ENCODE data around the gene DNAJC3. TPM values are rescaled to one million over a fixed set of nuclear protein-coding genes. Genes with fewer than 3 reads are reported as not detected.

The DNAJC3 gene
- total RNA-seq, 4 donors from 2014 or later: 49.1 to 73.3 (median 53.1) TPM

GRCh38 chr13:95793018-95793555 is 116.1 kb downstream of the DNAJC3 start:
- no peaks in the 10 kb centered on the region for H3K27me3 ChIP-seq
- peaks cover 0 to 66% of the 10 kb centered on the region in 2 donors for H3K36me3 ChIP-seq
- no peak for TF ChIP-seq POLR2A (IDR thresholded peaks at IDR 0.05)
- TF ChIP-seq POLR2AphosphoS5 (IDR thresholded peaks at IDR 0.05): no peak
- TF ChIP-seq EP300 (IDR thresholded peaks at IDR 0.05): no peak
- no peak for TF ChIP-seq CTCF (IDR thresholded peaks at IDR 0.05)
- no peak overlapping the region for H3K4me3 ChIP-seq
- WGBS, 2 donors (ENCODE audit: low coverage in 1 of 2): 75 to 96% methylated on average over 2 to 3 of the region's 3 CpGs
- ATAC-seq: no peak
- H3K9me3 ChIP-seq: no peaks in the 10 kb centered on the region
- H3K4me1 ChIP-seq: no peaks in the 10 kb centered on the region
- no peak overlapping the region for H3K27ac ChIP-seq

- Histone ChIP-seq H3K4me3 (no peak overlapping the region), H3K9me3 (no peaks in the 10 kb centered on the region), H3K27ac (no peak overlapping the region), H3K36me3 (peaks cover 0 to 59% of the 10 kb centered on the region in 2 donors), H3K27me3 (no peaks in the 10 kb centered on the region), H3K4me1 (no peaks in the 10 kb centered on the region)
- no peak for TF ChIP-seq POLR2AphosphoS5 (IDR thresholded peaks at IDR 0.05)
- no peak for TF ChIP-seq POLR2A (IDR thresholded peaks at IDR 0.05)
- TF ChIP-seq EP300 (IDR thresholded peaks at IDR 0.05): no peak
- no peak for TF ChIP-seq CTCF (IDR thresholded peaks at IDR 0.05)
- WGBS, 2 donors (ENCODE audit: low coverage in 1 of 2): 68 to 83% methylated on average over 3 of the region's 3 CpGs
- no peak for ATAC-seq
Observed at GRCh38 chr13:95793781-95794180, 116.8 kb downstream of the DNAJC3 start.

GRCh38 chr13:95797016-95797415 is 120.1 kb downstream of the DNAJC3 start:
- H3K4me3 ChIP-seq: no peak overlapping the region
- no peaks in the 10 kb centered on the region for H3K27me3 ChIP-seq
- no peaks in the 10 kb centered on the region for H3K9me3 ChIP-seq
- H3K4me1 ChIP-seq: no peaks in the 10 kb centered on the region
- H3K36me3 ChIP-seq: peaks cover 0 to 30% of the 10 kb centered on the region in 2 donors
- no peak for ATAC-seq
- 78 to 82% methylated on average over 2 of the region's 2 CpGs for WGBS, 2 donors (ENCODE audit: low coverage in 1 of 2)
- no peak for TF ChIP-seq POLR2AphosphoS5 (IDR thresholded peaks at IDR 0.05)
- TF ChIP-seq POLR2A (IDR thresholded peaks at IDR 0.05): no peak
- TF ChIP-seq CTCF (IDR thresholded peaks at IDR 0.05): no peak
- no peak for TF ChIP-seq EP300 (IDR thresholded peaks at IDR 0.05)
- H3K27ac ChIP-seq: no peak overlapping the region

GRCh38 chr13:95800436-95800835 is 123.5 kb downstream of the DNAJC3 start:
- no peak overlapping the region for H3K27ac ChIP-seq
- peaks cover 0 to 11% of the 10 kb centered on the region in 2 donors for H3K36me3 ChIP-seq
- H3K4me3 ChIP-seq: no peak overlapping the region
- no peaks in the 10 kb centered on the region for H3K9me3 ChIP-seq
- 43 to 80% methylated on average over 1 of the region's 1 CpG for WGBS, 2 donors (ENCODE audit: low coverage in 1 of 2)
- H3K4me1 ChIP-seq: no peaks in the 10 kb centered on the region
- no peaks in the 10 kb centered on the region for H3K27me3 ChIP-seq
- no peak for ATAC-seq
- TF ChIP-seq POLR2AphosphoS5 (IDR thresholded peaks at IDR 0.05) (no peak), CTCF (IDR thresholded peaks at IDR 0.05) (no peak), POLR2A (IDR thresholded peaks at IDR 0.05) (no peak), EP300 (IDR thresholded peaks at IDR 0.05) (no peak)

- WGBS, 2 donors (ENCODE audit: low coverage in 1 of 2): 88 to 95% methylated on average over 3 to 4 of the region's 4 CpGs
- no peaks in the 10 kb centered on the region for H3K36me3 ChIP-seq
- no peak for ATAC-seq
Observed at GRCh38 chr13:95801825-95802224, 124.9 kb downstream of the DNAJC3 start.

More at GRCh38 chr13:95801825-95802224, 124.9 kb downstream of the DNAJC3 start:
- no peaks in the 10 kb centered on the region for H3K27me3 ChIP-seq
- H3K4me1 ChIP-seq: no peaks in the 10 kb centered on the region
- no peak overlapping the region for H3K27ac ChIP-seq
- H3K9me3 ChIP-seq: peaks cover 0 to 11% (median 0%) of the 10 kb centered on the region in 3 donors
- H3K4me3 ChIP-seq: no peak overlapping the region
- TF ChIP-seq CTCF (IDR thresholded peaks at IDR 0.05): no peak
- TF ChIP-seq EP300 (IDR thresholded peaks at IDR 0.05): no peak
- TF ChIP-seq POLR2AphosphoS5 (IDR thresholded peaks at IDR 0.05): no peak
- TF ChIP-seq POLR2A (IDR thresholded peaks at IDR 0.05): no peak
